Rectal smooth muscle tissue (tissue), 1 donor: ENCODE measurements around the gene TIMELESS.
"Not testable (repeated sequence)": the region's sequence is repeated elsewhere in the genome, so short reads cannot be mapped to it uniquely, and the experiment has no call there.

Experiments
- H3K27ac ChIP-seq: one replicate; pipeline ENCODE4 v1.7.0; 2013; ENCODE audit warnings: low read depth, low read length, inconsistent platforms
- H3K27me3 ChIP-seq: one replicate; pipeline ENCODE4 v1.7.0; 2013; ENCODE audit warnings: low read length; ENCODE audit not compliant: control insufficient read depth, insufficient read depth
- H3K36me3 ChIP-seq: one replicate; pipeline ENCODE4 v1.7.0; 2013; ENCODE audit warnings: low read length; ENCODE audit not compliant: control insufficient read depth, insufficient read depth
- H3K4me1 ChIP-seq: one replicate; pipeline ENCODE4 v1.7.0; 2013; ENCODE audit warnings: low read length; ENCODE audit not compliant: control insufficient read depth, insufficient read depth
- H3K4me3 ChIP-seq: one replicate; pipeline ENCODE4 v1.7.0; 2013; ENCODE audit warnings: low read length
- H3K9ac ChIP-seq: one replicate; pipeline ENCODE4 v1.7.0; 2013; ENCODE audit warnings: low read length

TIMELESS gene

GRCh38 chr12:56414401-56414800, 34.8 kb downstream of the TIMELESS start:
- no peaks in the 10 kb centered on the region for H3K27me3 ChIP-seq
- no peaks in the 10 kb centered on the region for H3K4me1 ChIP-seq
- H3K36me3 ChIP-seq, result no peaks in the 10 kb centered on the region
- H3K9ac ChIP-seq, result no peak overlapping the region
- no peak overlapping the region for H3K27ac ChIP-seq
- H3K4me3 ChIP-seq, result no peak overlapping the region

GRCh38 chr12:56413392-56413791, 35.8 kb downstream of the TIMELESS start:
- Histone ChIP-seq H3K36me3 (no peaks in the 10 kb centered on the region), H3K27ac (no peak overlapping the region), H3K4me1 (no peaks in the 10 kb centered on the region), H3K9ac (no peak overlapping the region), H3K4me3 (no peak overlapping the region), H3K27me3 (no peaks in the 10 kb centered on the region)

DNA sequence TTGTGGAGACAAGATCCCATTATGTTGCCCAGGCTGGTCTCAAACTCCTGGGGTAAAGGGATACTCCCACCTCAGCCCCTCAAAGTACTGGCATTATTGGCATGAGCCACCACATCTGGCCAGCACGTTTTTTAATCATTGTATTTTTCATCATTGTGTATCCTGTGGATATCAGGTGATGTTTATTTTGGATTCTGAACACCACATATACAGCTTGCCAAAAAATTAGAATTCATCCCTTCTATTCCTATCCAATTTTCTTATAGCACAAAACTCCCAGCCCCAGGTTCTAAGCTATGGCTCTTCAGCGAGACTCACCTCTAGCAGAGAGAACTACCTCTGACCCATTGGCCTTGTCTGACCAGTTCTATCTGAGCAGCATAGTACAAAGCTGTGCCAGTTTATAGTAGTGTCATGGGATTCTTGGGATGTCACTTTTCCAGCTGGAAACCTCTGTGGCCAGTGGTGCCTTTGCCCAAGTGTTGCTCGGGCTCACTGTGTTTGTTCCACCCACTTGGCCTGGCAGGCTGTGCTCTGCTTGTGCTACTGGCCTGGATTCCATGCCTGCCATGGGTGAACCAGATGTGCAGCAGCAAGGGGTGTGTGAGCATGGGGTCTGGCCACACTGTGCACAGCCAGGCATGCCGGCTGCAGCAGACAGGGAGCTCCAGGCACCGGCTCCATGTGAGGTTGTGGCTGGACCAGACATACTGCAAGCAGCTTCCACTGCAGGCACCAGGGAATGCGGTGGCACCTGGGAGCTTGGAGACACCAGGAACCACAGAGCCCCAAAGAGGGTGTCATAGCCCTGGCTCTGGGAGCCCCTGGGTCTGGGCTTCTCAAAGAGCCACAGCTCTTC, 37.2 kb downstream of the TIMELESS start:
- H3K9ac ChIP-seq, result no peak overlapping the region

GRCh38 chr12:56410768-56411167, 38.5 kb downstream of the TIMELESS start:
- Histone ChIP-seq H3K27ac (no peak overlapping the region), H3K4me1 (no peaks in the 10 kb centered on the region), H3K36me3 (no peaks in the 10 kb centered on the region), H3K4me3 (no peak overlapping the region), H3K9ac (no peak overlapping the region), H3K27me3 (no peaks in the 10 kb centered on the region)

More for the DNA sequence above, 37.2 kb downstream of the TIMELESS start:
- no peaks in the 10 kb centered on the region for H3K27me3 ChIP-seq
- H3K36me3 ChIP-seq, result no peaks in the 10 kb centered on the region
- no peak overlapping the region for H3K4me3 ChIP-seq
- H3K27ac ChIP-seq, result no peak overlapping the region
- no peaks in the 10 kb centered on the region for H3K4me1 ChIP-seq

GRCh38 chr12:56408799-56409417, 40.3 kb downstream of the TIMELESS start:
- no peak overlapping the region for H3K4me3 ChIP-seq
- no peak overlapping the region for H3K27ac ChIP-seq
- H3K36me3 ChIP-seq, result no peaks in the 10 kb centered on the region
- no peaks in the 10 kb centered on the region for H3K4me1 ChIP-seq
- H3K27me3 ChIP-seq, result no peaks in the 10 kb centered on the region
- H3K9ac ChIP-seq, result no peak overlapping the region

DNA sequence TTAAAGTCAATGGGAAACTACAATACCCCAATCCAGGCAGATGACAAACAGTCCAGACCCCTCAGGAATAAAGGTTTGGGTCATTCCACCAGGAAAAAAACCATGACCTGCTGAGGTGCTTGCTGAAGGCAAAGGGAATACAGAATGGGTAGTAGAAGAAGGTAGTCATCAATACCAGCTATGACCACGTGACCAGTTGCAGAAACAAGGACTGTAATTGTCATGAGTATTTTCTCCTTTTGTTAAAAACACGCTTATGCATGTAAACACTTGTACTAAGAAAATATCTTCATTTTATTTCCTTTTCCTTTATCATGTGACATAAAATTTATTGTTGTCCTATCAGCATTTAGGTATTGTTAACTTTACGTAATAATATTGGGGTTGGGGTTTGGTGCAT, 45.0 kb downstream of the TIMELESS start:
- not testable (repeated sequence) for H3K27ac ChIP-seq, H3K27me3 ChIP-seq, H3K4me1 ChIP-seq, H3K36me3 ChIP-seq, H3K9ac ChIP-seq, H3K4me3 ChIP-seq

- H3K27ac ChIP-seq, H3K4me3 ChIP-seq, H3K27me3 ChIP-seq, H3K9ac ChIP-seq, H3K36me3 ChIP-seq, H3K4me1 ChIP-seq: not testable (repeated sequence)
Observed at GRCh38 chr12:56401612-56402011, 47.6 kb downstream of the TIMELESS start.

DNA sequence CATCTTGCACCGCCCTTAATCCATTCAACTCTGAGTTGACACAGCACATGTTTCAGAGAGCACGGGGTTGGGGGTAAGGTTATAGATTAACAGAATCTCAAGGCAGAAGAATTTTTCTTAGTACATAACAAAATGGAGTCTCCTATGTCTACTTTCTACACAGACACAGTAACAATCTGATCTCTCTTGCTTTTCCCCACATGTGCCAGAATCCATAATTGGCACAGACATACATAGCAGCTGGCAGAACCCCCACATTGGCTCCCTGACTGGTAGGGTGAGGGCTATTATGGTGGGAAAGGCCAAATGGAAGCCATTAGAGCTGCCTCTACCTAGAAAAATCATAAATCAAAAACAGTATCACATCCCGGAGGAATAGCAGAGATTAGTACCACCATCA, 48.1 kb downstream of the TIMELESS start:
- not testable (repeated sequence) for H3K9ac ChIP-seq, H3K36me3 ChIP-seq, H3K4me3 ChIP-seq, H3K4me1 ChIP-seq, H3K27me3 ChIP-seq, H3K27ac ChIP-seq

- H3K9ac ChIP-seq, H3K4me1 ChIP-seq, H3K27ac ChIP-seq, H3K27me3 ChIP-seq, H3K4me3 ChIP-seq, H3K36me3 ChIP-seq: not testable (repeated sequence)
Observed at GRCh38 chr12:56399466-56399865, 49.8 kb downstream of the TIMELESS start.

GRCh38 chr12:56398324-56398723, 50.9 kb downstream of the TIMELESS start:
- no peaks in the 10 kb centered on the region for H3K27me3 ChIP-seq
- no peaks in the 10 kb centered on the region for H3K36me3 ChIP-seq
- H3K9ac ChIP-seq, result no peak overlapping the region
- H3K4me1 ChIP-seq, result no peaks in the 10 kb centered on the region
- H3K4me3 ChIP-seq, result no peak overlapping the region
- no peak overlapping the region for H3K27ac ChIP-seq

- H3K4me3 ChIP-seq, result no peak overlapping the region
- no peak overlapping the region for H3K27ac ChIP-seq
- H3K4me1 ChIP-seq, result no peaks in the 10 kb centered on the region
- H3K9ac ChIP-seq, result no peak overlapping the region
- H3K36me3 ChIP-seq, result no peaks in the 10 kb centered on the region
- H3K27me3 ChIP-seq, result no peaks in the 10 kb centered on the region
Observed at GRCh38 chr12:56392331-56392730, 56.9 kb downstream of the TIMELESS start.

DNA sequence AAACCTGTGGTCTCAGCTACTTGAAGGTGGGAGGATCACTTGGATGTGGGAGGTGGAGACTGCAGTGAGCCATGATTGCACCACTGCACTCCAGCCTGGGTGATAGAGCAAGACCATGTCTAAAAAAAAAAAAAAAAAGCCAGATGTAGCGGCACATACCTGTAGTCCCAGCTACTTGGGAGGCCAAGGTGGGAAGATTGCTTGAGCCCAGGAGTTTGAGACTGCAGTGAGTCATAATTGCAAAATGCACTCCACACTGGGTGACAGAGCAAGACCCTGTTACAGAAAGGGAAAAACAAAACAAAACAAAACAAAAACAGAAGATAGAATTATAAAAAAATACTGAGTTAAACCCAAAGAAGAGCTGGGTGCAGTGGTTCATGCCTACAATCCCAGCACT, 57.5 kb downstream of the TIMELESS start:
- no peak overlapping the region for H3K4me3 ChIP-seq
- no peak overlapping the region for H3K27ac ChIP-seq
- no peak overlapping the region for H3K9ac ChIP-seq
- no peaks in the 10 kb centered on the region for H3K36me3 ChIP-seq
- H3K4me1 ChIP-seq, result no peaks in the 10 kb centered on the region
- no peaks in the 10 kb centered on the region for H3K27me3 ChIP-seq

GRCh38 chr12:56389412-56389811, 59.8 kb downstream of the TIMELESS start:
- Histone ChIP-seq H3K27me3 (no peaks in the 10 kb centered on the region), H3K36me3 (no peaks in the 10 kb centered on the region), H3K4me1 (no peaks in the 10 kb centered on the region), H3K4me3 (no peak overlapping the region), H3K27ac (no peak overlapping the region), H3K9ac (no peak overlapping the region)
